Measurements from ENCODE around the gene NSUN5.
"Not testable (repeated sequence)": the region's sequence is repeated elsewhere in the genome, so short reads cannot be mapped to it uniquely, and the experiment has no call there.

The NSUN5 gene

GRCh38 chr7:73267813-73268212 lies 40.8 kb downstream of the NSUN5 start:
- DNase-seq (ENCODE audit: low read depth) = not testable (repeated sequence)

- not testable (repeated sequence) for DNase-seq (ENCODE audit: low read depth)
These were observed 41.8 kb downstream of the NSUN5 start for GRCh38 chr7:73266719-73267368.

DNA sequence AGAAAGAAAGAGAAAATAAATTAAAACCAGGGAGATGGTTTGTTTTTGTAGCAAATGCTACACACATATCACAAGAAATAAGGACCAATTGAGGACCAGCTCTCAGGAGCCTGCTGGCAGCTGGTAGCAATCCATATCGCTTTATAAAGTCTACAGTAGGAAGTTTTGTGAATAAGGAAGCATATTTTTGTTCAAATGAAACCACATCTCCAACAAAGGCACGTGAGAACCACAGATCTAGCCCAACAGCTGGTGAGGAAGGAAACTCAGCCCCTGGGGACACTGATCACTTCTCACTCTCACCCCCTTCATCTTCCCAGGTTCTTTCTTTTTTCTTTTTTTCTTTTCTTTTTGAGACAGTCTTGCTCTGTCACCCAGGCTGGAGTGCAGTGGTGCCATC lies 46.2 kb downstream of the NSUN5 start:
- DNase-seq (ENCODE audit: low read depth) = not testable (repeated sequence)

Measured in activated T-helper 1 cell treated with Interleukin-2 at 50 U/mL for 16 hours (primary cell).